SK-N-SH (cell line): ENCODE data around the gene BNC2. TPM values are rescaled to one million over a fixed set of nuclear protein-coding genes. Genes with fewer than 3 reads are reported as not detected.

Experiments used
- CTCF ChIA-PET: fragments of 300-600, 350-600 bp; formaldehyde crosslinking; extraction: SDS; loops from one replicate; lab custom pipeline; 2021; lab: Yijun Ruan, JAX
- POLR2A ChIA-PET: fragments of 350-600 bp; sonication (Branson Sonifier 250); formaldehyde crosslinking; extraction: SDS; loops from one replicate; lab custom pipeline; 2020; ENCODE audit warnings: antibody characterized with exemption, inconsistent platforms; lab: Yijun Ruan, JAX
- DNase-seq: peaks from one replicate; pipeline ENCODE4 v3.0.0; 2012
- H2AFZ ChIP-seq: fragments of 200-600 bp; sonication (generic); 2 replicates; pipeline ENCODE4 v1.8.1; 2016; ENCODE audit warnings: antibody characterized with exemption, mild to moderate bottlenecking, low read depth
- H3F3A ChIP-seq: fragments of 200-600 bp; sonication (generic); replicated peaks from 2 replicates; pipeline ENCODE3; 2016; ENCODE audit warnings: antibody characterized with exemption, mild to moderate bottlenecking; ENCODE audit not compliant: insufficient read depth
- H3K27ac ChIP-seq, 2 experiments: fragments of 200-500 bp in 1 of 2; fragments of 200-600 bp in 1 of 2; sonication (Bioruptor generic) in 1 of 2; sonication (generic), shearing (Covaris generic) in 1 of 2; 2 replicates each; pipeline versions ENCODE4 v1.5.1 to v1.6.1; 2014 to 2016; ENCODE audit warnings: low read depth in 2 of 2, inconsistent platforms in 1 of 2, low read length in 1 of 2, mild to moderate bottlenecking in 1 of 2, mixed read lengths in 1 of 2
- H3K27me3 ChIP-seq: fragments of 200-600 bp; sonication (generic), shearing (Covaris generic); 2 replicates; pipeline ENCODE4 v1.6.1; 2016; ENCODE audit warnings: mixed run types; ENCODE audit not compliant: insufficient read depth
- H3K36me3 ChIP-seq, 2 experiments: fragments of 200-500 bp in 1 of 2; fragments of 200-600 bp in 1 of 2; sonication (Bioruptor generic) in 1 of 2; sonication (generic) in 1 of 2; replicated peaks in 1 of 2; 2 replicates each; pipeline versions ENCODE3 to v1.5.1; 2014 to 2016; ENCODE audit warnings: low read length in 1 of 2, mild to moderate bottlenecking in 1 of 2; ENCODE audit not compliant: insufficient read depth in 2 of 2, control insufficient read depth in 1 of 2
- H3K4me1 ChIP-seq, 2 experiments: fragments of 200-500 bp in 1 of 2; fragments of 200-600 bp in 1 of 2; sonication (Bioruptor generic) in 1 of 2; sonication (generic), shearing (Covaris generic) in 1 of 2; 2 replicates each; pipeline versions ENCODE4 v1.5.1 to v1.6.1; 2014 to 2016; ENCODE audit warnings: low read depth in 1 of 2, low read length in 1 of 2, mixed run types in 1 of 2; ENCODE audit not compliant: insufficient read depth in 2 of 2, control insufficient read depth in 1 of 2
- H3K4me2 ChIP-seq: fragments of 200-600 bp; sonication (generic), shearing (Covaris generic); 2 replicates; pipeline ENCODE4 v1.6.1; 2017; ENCODE audit warnings: mixed run types
- H3K4me3 ChIP-seq, 2 experiments: fragments of 200-500 bp in 1 of 2; fragments of 200-600 bp in 1 of 2; sonication (Bioruptor generic) in 1 of 2; sonication (generic), shearing (Covaris generic) in 1 of 2; 2 replicates each; pipeline versions ENCODE4 v1.5.1 to v1.8.1; 2014 to 2016; ENCODE audit warnings: low read depth in 2 of 2, inconsistent platforms in 1 of 2, low read length in 1 of 2, mild to moderate bottlenecking in 1 of 2, mixed read lengths in 1 of 2, moderate library complexity in 1 of 2
- H3K79me2 ChIP-seq: fragments of 200-600 bp; sonication (generic); 2 replicates; pipeline ENCODE4 v1.8.1; 2017; ENCODE audit warnings: mild to moderate bottlenecking; ENCODE audit not compliant: insufficient read depth
- H3K9ac ChIP-seq: fragments of 200-600 bp; sonication (generic); 2 replicates; pipeline ENCODE4 v1.6.1; 2017; ENCODE audit warnings: mixed run types
- H3K9me2 ChIP-seq: fragments of 200-600 bp; sonication (generic); 2 replicates; pipeline ENCODE4 v1.6.1; 2017; ENCODE audit warnings: mixed run types
- H3K9me3 ChIP-seq: fragments of 200-600 bp; sonication (generic); 2 replicates; pipeline ENCODE4 v1.6.1; 2017; ENCODE audit warnings: mixed run types, mild to moderate bottlenecking, moderate library complexity
- H4K20me1 ChIP-seq: fragments of 200-600 bp; sonication (generic); 2 replicates; pipeline ENCODE4 v1.6.1; 2017; ENCODE audit warnings: mild to moderate bottlenecking, mixed run types; ENCODE audit not compliant: insufficient read depth
- CHD2 ChIP-seq: fragments of 150-350 bp; IDR thresholded peaks from 2 replicates; pipeline ENCODE4 v1.6.1; 2018; ENCODE audit warnings: low read length; ENCODE audit not compliant: partially characterized antibody
- ELF1 ChIP-seq: IDR thresholded peaks from 2 replicates; pipeline ENCODE4 v1.4.0; 2012
- EP300 ChIP-seq, 2 experiments: IDR thresholded peaks; 2 replicates each; pipeline versions ENCODE4 v1.4.0 to v1.6.1; 2012; ENCODE audit warnings: borderline replicate concordance in 1 of 2, low read depth in 1 of 2, low read length in 1 of 2
- EZH2phosphoT487 ChIP-seq: fragments of 200-600 bp; sonication (generic); IDR thresholded peaks from 2 replicates; pipeline ENCODE4 v1.6.1; 2017; ENCODE audit warnings: low read depth, mixed run types, mild to moderate bottlenecking, antibody characterized with exemption, moderate library complexity, borderline replicate concordance
- FOXJ3 ChIP-seq: sonication (generic); formaldehyde crosslinking; IDR thresholded peaks from 2 replicates; pipeline ENCODE4 v1.5.1; 2020; ENCODE audit warnings: mild to moderate bottlenecking, missing genetic modification reagents
- FOXM1 ChIP-seq: IDR thresholded peaks from 2 replicates; pipeline ENCODE4 v1.4.0; 2012; ENCODE audit warnings: low read depth, mild to moderate bottlenecking
- JUND ChIP-seq: IDR thresholded peaks from 2 replicates; pipeline ENCODE4 v1.4.0; 2012
- MEF2A ChIP-seq: IDR thresholded peaks from 2 replicates; pipeline ENCODE4 v1.4.0; 2012; ENCODE audit warnings: low read depth, borderline replicate concordance
- MXI1 ChIP-seq: IDR thresholded peaks from 2 replicates; pipeline ENCODE4 v1.6.1; 2012; ENCODE audit warnings: mild to moderate bottlenecking, low read depth, low read length, improper control_type of control experiment
- NFIC ChIP-seq: IDR thresholded peaks from 2 replicates; pipeline ENCODE4 v1.4.0; 2012; ENCODE audit warnings: borderline replicate concordance
- NRF1 ChIP-seq: IDR thresholded peaks from 2 replicates; pipeline ENCODE4 v1.6.1; 2012; ENCODE audit warnings: low read depth, mild to moderate bottlenecking, low read length
- POLR2AphosphoS5 ChIP-seq: IDR thresholded peaks from 2 replicates; pipeline ENCODE4 v1.6.1; 2012; ENCODE audit warnings: low read depth, low read length
- RFX5 ChIP-seq: IDR thresholded peaks from 2 replicates; pipeline ENCODE4 v1.6.1; 2012; ENCODE audit warnings: mild to moderate bottlenecking, improper control_type of control experiment, low read length
- SIN3A ChIP-seq: IDR thresholded peaks from 2 replicates; pipeline ENCODE4 v1.6.1; 2012; ENCODE audit warnings: low read depth, mild to moderate bottlenecking, low read length, moderate library complexity, borderline replicate concordance
- TAF1 ChIP-seq: IDR thresholded peaks from 2 replicates; pipeline ENCODE4 v1.6.1; 2012; ENCODE audit warnings: low read depth, mild to moderate bottlenecking, low read length, moderate library complexity, borderline replicate concordance
- TCF12 ChIP-seq: IDR thresholded peaks from 2 replicates; pipeline ENCODE4 v1.4.0; 2012
- TEAD4 ChIP-seq: IDR thresholded peaks from 2 replicates; pipeline ENCODE4 v1.4.0; 2012; ENCODE audit warnings: mild to moderate bottlenecking, borderline replicate concordance; ENCODE audit not compliant: insufficient read depth
- YY1 ChIP-seq: IDR thresholded peaks from 2 replicates; pipeline ENCODE4 v1.4.0; 2012; ENCODE audit warnings: low read depth, mild to moderate bottlenecking
- WGBS: methylation state at CpG from one replicate; pipeline ENCODE4 v1.1.6; 2017; ENCODE audit warnings: low lambda C conversion rate; 5-methylcytosine and 5-hydroxymethylcytosine counted together
- polyA plus RNA-seq, 3 experiments: library from polyadenylated mRNA; depleted of rRNA; stranded (reverse); fragments of >200 nt; gene quantifications; 2 replicates each; pipeline ENCODE4 v1.2.3, GENCODE V29; 2012
- TF ChIP-seq, protein P1 (sequence below): IDR thresholded peaks from 2 replicates; pipeline ENCODE4 v1.4.0; 2012; ENCODE audit warnings: low read depth
- TF ChIP-seq, protein P2 (sequence below): fragments of 200-600 bp; sonication (generic); IDR thresholded peaks from 2 replicates; pipeline ENCODE4 v1.6.1; 2017; ENCODE audit warnings: antibody characterized with exemption, mild to moderate bottlenecking, moderate library complexity
- TF ChIP-seq, protein P3 (sequence below): IDR thresholded peaks from 2 replicates; pipeline ENCODE4 v1.6.1; 2012; ENCODE audit warnings: mild to moderate bottlenecking, low read depth, low read length, moderate library complexity
- TF ChIP-seq, protein P4 (sequence below): IDR thresholded peaks from 2 replicates; pipeline ENCODE4 v1.4.0; 2012; ENCODE audit warnings: low read depth, borderline replicate concordance

BNC2 gene
- polyA plus RNA-seq, 1 of the 3 experiments (the other 2 are of a cell fraction), result 8.8 TPM

DNA sequence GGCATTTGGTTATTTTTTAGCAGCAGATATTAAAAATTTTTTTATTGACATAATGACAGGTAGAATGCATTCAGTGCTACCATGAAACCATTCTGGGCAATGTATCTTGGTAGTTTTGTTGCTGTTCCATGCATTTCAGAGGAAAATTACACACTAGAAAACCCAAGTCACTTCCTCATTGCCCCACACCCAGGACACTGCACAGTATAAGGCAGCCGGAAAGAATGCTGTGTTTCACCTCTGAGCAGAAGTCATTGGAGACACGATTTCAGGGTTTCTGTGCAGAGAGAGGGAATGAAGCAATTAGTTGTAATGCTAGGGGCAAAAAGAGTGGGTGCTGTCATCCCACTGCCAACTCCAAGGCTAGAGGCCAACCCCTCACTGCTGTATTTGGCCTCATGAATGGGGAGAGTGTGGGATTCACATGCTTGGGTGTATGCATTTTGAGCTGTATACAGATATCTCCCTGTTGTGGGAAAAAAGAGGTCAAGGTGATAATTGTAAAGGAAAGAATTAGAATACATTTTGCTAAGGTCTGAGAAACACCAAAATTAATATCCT lies 290.5 kb downstream of the BNC2 start:
- Histone ChIP-seq H3K27ac (no peak overlapping the region), H3K27me3 (no peaks in the 10 kb centered on the region), H3K79me2 (peaks cover 5% of the 10 kb centered on the region), H3K36me3 (peaks cover 0 to 11% of the 10 kb centered on the region in 2 experiments), H3K4me2 (no peak overlapping the region), H3K4me1 (no peaks in the 10 kb centered on the region; a peak in 1 of 4 replicates), H3K9me2 (no peaks in the 10 kb centered on the region), H3K9me3 (no peaks in the 10 kb centered on the region), H2AFZ (no peak overlapping the region), H3K9ac (no peak overlapping the region), H4K20me1 (no peaks in the 10 kb centered on the region), H3F3A (peaks cover 8% of the 10 kb centered on the region), H3K4me3 (no peak overlapping the region)
- TF ChIP-seq, protein P1, sequence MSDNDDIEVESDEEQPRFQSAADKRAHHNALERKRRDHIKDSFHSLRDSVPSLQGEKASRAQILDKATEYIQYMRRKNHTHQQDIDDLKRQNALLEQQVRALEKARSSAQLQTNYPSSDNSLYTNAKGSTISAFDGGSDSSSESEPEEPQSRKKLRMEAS, result no peak
- no peak for TF ChIP-seq EZH2phosphoT487
- TF ChIP-seq POLR2AphosphoS5, result no peak
- no peak for TF ChIP-seq NFIC
- TF ChIP-seq, protein P2, sequence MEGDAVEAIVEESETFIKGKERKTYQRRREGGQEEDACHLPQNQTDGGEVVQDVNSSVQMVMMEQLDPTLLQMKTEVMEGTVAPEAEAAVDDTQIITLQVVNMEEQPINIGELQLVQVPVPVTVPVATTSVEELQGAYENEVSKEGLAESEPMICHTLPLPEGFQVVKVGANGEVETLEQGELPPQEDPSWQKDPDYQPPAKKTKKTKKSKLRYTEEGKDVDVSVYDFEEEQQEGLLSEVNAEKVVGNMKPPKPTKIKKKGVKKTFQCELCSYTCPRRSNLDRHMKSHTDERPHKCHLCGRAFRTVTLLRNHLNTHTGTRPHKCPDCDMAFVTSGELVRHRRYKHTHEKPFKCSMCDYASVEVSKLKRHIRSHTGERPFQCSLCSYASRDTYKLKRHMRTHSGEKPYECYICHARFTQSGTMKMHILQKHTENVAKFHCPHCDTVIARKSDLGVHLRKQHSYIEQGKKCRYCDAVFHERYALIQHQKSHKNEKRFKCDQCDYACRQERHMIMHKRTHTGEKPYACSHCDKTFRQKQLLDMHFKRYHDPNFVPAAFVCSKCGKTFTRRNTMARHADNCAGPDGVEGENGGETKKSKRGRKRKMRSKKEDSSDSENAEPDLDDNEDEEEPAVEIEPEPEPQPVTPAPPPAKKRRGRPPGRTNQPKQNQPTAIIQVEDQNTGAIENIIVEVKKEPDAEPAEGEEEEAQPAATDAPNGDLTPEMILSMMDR, result no peak
- TF ChIP-seq TCF12, result no peak
- TF ChIP-seq FOXM1, result no peak
- ChIA-PET POLR2A (no interaction called here), CTCF (interaction anchor here (1.1 kb wide), 1 partner anchor 12 kb away, joined by 3 read pairs; no protein-coding TSS in a partner anchor)
- DNase-seq, result no peak
- 94% methylated on average over 2 of the region's 2 CpGs for WGBS

DNA sequence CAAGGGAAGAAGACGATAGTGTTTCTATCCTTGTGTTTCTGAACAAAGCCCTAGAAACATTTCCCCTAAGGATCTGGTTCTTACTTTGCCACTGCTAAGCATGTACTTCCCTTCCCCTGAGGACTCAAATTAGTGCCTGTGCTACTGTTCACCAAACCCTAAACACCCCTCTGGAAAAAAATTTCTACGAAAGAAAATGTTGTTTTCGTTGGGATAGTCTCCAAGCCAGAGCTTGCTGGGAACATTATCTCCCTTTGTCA lies 294.6 kb downstream of the BNC2 start:
- 92% methylated on average over 3 of the region's 3 CpGs for WGBS
- Histone ChIP-seq H3K4me3 (no peak overlapping the region), H3F3A (peaks cover 3% of the 10 kb centered on the region), H3K9me3 (no peaks in the 10 kb centered on the region), H3K27me3 (no peaks in the 10 kb centered on the region), H3K4me2 (no peak overlapping the region), H3K9me2 (no peaks in the 10 kb centered on the region), H3K9ac (no peak overlapping the region), H3K27ac (no peak overlapping the region), H2AFZ (no peak overlapping the region), H4K20me1 (no peaks in the 10 kb centered on the region), H3K79me2 (peaks cover 5% of the 10 kb centered on the region), H3K36me3 (peaks cover 0 to 5% of the 10 kb centered on the region in 2 experiments), H3K4me1 (peaks cover 0 to 8% of the 10 kb centered on the region in 2 experiments; a peak in 2 of 4 replicates)
- POLR2A ChIA-PET, result no interaction called here
- TF ChIP-seq YY1 (no peak), POLR2AphosphoS5 (no peak), JUND (no peak), SIN3A (no peak), TAF1 (no peak), RFX5 (no peak), EP300 (IDR thresholded peaks at IDR 0.05; ENCODE audit: borderline replicate concordance in 1 of 2, low read depth in 1 of 2, low read length in 1 of 2) (no peak), ELF1 (no peak), NRF1 (no peak), TEAD4 (no peak), CHD2 (no peak), NFIC (no peak), MXI1 (no peak), MEF2A (no peak), FOXJ3 (CRISPR knock-in tag) (no peak)
- TF ChIP-seq, protein P3, sequence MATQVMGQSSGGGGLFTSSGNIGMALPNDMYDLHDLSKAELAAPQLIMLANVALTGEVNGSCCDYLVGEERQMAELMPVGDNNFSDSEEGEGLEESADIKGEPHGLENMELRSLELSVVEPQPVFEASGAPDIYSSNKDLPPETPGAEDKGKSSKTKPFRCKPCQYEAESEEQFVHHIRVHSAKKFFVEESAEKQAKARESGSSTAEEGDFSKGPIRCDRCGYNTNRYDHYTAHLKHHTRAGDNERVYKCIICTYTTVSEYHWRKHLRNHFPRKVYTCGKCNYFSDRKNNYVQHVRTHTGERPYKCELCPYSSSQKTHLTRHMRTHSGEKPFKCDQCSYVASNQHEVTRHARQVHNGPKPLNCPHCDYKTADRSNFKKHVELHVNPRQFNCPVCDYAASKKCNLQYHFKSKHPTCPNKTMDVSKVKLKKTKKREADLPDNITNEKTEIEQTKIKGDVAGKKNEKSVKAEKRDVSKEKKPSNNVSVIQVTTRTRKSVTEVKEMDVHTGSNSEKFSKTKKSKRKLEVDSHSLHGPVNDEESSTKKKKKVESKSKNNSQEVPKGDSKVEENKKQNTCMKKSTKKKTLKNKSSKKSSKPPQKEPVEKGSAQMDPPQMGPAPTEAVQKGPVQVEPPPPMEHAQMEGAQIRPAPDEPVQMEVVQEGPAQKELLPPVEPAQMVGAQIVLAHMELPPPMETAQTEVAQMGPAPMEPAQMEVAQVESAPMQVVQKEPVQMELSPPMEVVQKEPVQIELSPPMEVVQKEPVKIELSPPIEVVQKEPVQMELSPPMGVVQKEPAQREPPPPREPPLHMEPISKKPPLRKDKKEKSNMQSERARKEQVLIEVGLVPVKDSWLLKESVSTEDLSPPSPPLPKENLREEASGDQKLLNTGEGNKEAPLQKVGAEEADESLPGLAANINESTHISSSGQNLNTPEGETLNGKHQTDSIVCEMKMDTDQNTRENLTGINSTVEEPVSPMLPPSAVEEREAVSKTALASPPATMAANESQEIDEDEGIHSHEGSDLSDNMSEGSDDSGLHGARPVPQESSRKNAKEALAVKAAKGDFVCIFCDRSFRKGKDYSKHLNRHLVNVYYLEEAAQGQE, result no peak
- TF ChIP-seq, protein P4, sequence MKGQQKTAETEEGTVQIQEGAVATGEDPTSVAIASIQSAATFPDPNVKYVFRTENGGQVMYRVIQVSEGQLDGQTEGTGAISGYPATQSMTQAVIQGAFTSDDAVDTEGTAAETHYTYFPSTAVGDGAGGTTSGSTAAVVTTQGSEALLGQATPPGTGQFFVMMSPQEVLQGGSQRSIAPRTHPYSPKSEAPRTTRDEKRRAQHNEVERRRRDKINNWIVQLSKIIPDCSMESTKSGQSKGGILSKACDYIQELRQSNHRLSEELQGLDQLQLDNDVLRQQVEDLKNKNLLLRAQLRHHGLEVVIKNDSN, result no peak
- CTCF ChIA-PET, result interaction anchor here (0.5 to 1.3 kb wide), 5 partner anchors 8 to 72 kb away, joined by 3 to 5 read pairs (median 3); no protein-coding TSS in a partner anchor
- no peak for DNase-seq
